Adrenal gland (tissue), 12 donors: ENCODE measurements around the gene ABCC10. TPM values are rescaled to one million over a fixed set of nuclear protein-coding genes. Genes with fewer than 3 reads are reported as not detected.

Experiments
- DNase-seq, 7 donors: peaks; one replicate each; pipeline ENCODE4 v3.0.0-alpha.2; 2019 to 2020
- H3K27ac ChIP-seq, 5 donors: fragments of 200-600 bp; sonication (generic) in 4 of 5; 1 replicate in 3 of 5; 2 replicates in 2 of 5; pipeline versions ENCODE4 v1.5.1 to v1.8.0; 2016 to 2020; ENCODE audit warnings: mild to moderate bottlenecking in 1 of 5
- H3K27me3 ChIP-seq: fragments of 200-600 bp; 2 replicates; pipeline ENCODE4 v1.8.0; 2021
- H3K36me3 ChIP-seq, 2 donors: fragments of 200-600 bp; replicated peaks in 1 of 2; 1 replicate in 1 of 2; 2 replicates in 1 of 2; pipeline versions ENCODE4 v1.5.1 to v1.8.0; 2018 to 2022
- H3K4me1 ChIP-seq, 2 donors: fragments of 200-600 bp; replicated peaks in 1 of 2; 1 replicate in 1 of 2; 2 replicates in 1 of 2; pipeline versions ENCODE4 v1.5.1 to v1.8.0; 2018 to 2021
- H3K4me3 ChIP-seq, 4 donors: fragments of 200-600 bp; sonication (generic) in 3 of 4; one replicate each; pipeline ENCODE4 v1.5.1; 2016 to 2018
- H3K9me3 ChIP-seq, 3 donors: fragments of 200-600 bp; sonication (generic) in 1 of 3; replicated peaks in 1 of 3; 1 replicate in 2 of 3; 2 replicates in 1 of 3; pipeline versions ENCODE4 v1.5.1 to v1.8.0; 2016 to 2021
- POLR2A ChIP-seq, 2 donors: fragments of 450-650 bp; IDR thresholded peaks; one replicate each; pipeline ENCODE4 v1.6.1; 2017; ENCODE audit warnings: antibody characterized with exemption in 2 of 2, mild to moderate bottlenecking in 2 of 2, moderate library complexity in 1 of 2
- WGBS, 4 donors: extraction: QIAGEN DNeasy Blood & Tissue Kit in 2 of 4; methylation state at CpG; one replicate each; pipeline versions ENCODE4 v1.1.5 to v1.1.7; 2013 to 2017; 5-methylcytosine and 5-hydroxymethylcytosine counted together
- intact Hi-C, 2 donors: fragments of 100-400 bp; cut with DNase I; formaldehyde crosslinking; loops; one replicate each; pipeline versions ENCODE4 v1.14.1 to v1.15.0; 2022 to 2023
- polyA plus RNA-seq, 3 donors: library from polyadenylated mRNA; stranded (reverse); fragments of 200-250 nt in 2 of 3; fragments of 350-450 nt in 1 of 3; fragmentation: Illumina TruSeq in 1 of 3; extraction: RNeasy Lipid Tissue Mini Kit (QIAGEN cat#74804) in 1 of 3; gene quantifications; one replicate each; pipeline ENCODE4 v1.2.3, GENCODE V29; 2013 to 2014
- total RNA-seq, 9 donors: library from RNA; depleted of rRNA in 4 of 9; stranded (reverse); fragments of >200 nt in 4 of 9; fragments of 120-200 nt in 1 of 9; fragmentation: NEBNext Ultra II Directional in 1 of 9; extraction: Animal tissue kit (Norgen Biotek cat#: 25700) in 1 of 9; gene quantifications; one replicate each; pipeline versions ENCODE4 v1.1.0 to v1.2.4, GENCODE V29; 2013 to 2023
- TF ChIP-seq, protein P1 (sequence below), 6 experiments: fragments of 450-650 bp in 4 of 6; fragments of 200-600 bp in 2 of 6; sonication (generic) in 1 of 6; IDR thresholded peaks; 1 replicate in 5 of 6; 2 replicates in 1 of 6; pipeline versions ENCODE4 v1.5.1 to v1.8.0; 2016 to 2021; ENCODE audit warnings: antibody characterized with exemption in 6 of 6, mild to moderate bottlenecking in 2 of 6, moderate library complexity in 1 of 6
- donor health status: healthy with polysubstance abuse.
- donor health status: Bipolar disorder and iron deficiency.
- donor health status: DM: yes; HTN: yes; CAD: no.
- donor health status: DM: no; HTN: no; CAD: no.
- donor health status: DM: no; HTN: no; CAD: no.
- donor health status: DM: yes; HTN: yes; CAD: no.

The ABCC10 gene
- total and polyA plus RNA-seq, 12 donors: 8.5 to 123 (median 25.6) TPM

DNA sequence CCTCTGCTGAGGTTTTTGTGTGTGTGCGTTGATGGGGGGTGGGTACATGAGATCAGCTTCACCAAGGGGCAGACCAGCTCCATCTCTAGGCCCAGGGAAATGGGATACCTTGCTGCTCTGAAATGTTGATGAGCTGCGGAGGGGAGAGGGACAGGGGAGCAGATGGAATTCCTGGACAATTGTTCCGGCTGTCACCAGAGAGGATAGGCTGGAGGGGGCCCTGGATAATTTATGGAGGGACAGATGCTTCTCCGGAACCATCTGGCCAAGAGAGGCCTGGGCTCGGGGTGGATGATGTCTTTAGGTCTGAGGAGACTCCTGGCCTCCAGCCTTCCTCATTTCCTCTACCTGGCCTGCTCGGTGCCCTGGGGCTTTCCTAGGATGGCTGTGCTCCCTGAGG is 48.2 kb downstream of the ABCC10 start:
- intact Hi-C loops: no loop called here
- no peak for TF ChIP-seq POLR2A (IDR thresholded peaks at IDR 0.05)
- TF ChIP-seq, protein P1, sequence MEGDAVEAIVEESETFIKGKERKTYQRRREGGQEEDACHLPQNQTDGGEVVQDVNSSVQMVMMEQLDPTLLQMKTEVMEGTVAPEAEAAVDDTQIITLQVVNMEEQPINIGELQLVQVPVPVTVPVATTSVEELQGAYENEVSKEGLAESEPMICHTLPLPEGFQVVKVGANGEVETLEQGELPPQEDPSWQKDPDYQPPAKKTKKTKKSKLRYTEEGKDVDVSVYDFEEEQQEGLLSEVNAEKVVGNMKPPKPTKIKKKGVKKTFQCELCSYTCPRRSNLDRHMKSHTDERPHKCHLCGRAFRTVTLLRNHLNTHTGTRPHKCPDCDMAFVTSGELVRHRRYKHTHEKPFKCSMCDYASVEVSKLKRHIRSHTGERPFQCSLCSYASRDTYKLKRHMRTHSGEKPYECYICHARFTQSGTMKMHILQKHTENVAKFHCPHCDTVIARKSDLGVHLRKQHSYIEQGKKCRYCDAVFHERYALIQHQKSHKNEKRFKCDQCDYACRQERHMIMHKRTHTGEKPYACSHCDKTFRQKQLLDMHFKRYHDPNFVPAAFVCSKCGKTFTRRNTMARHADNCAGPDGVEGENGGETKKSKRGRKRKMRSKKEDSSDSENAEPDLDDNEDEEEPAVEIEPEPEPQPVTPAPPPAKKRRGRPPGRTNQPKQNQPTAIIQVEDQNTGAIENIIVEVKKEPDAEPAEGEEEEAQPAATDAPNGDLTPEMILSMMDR (IDR thresholded peaks at IDR 0.05): no peak
- H3K9me3 ChIP-seq: no peaks in the 10 kb centered on the region
- H3K27me3 ChIP-seq: no peaks in the 10 kb centered on the region
- H3K36me3 ChIP-seq: no peaks in the 10 kb centered on the region
- H3K27ac ChIP-seq: no peak overlapping the region
- H3K4me1 ChIP-seq: peaks cover 7 to 22% of the 10 kb centered on the region in 2 donors
- no peak for DNase-seq
- no peak overlapping the region for H3K4me3 ChIP-seq
- WGBS, 4 donors: 68 to 80% (median 77%) methylated on average over 6 of the region's 6 CpGs

DNA sequence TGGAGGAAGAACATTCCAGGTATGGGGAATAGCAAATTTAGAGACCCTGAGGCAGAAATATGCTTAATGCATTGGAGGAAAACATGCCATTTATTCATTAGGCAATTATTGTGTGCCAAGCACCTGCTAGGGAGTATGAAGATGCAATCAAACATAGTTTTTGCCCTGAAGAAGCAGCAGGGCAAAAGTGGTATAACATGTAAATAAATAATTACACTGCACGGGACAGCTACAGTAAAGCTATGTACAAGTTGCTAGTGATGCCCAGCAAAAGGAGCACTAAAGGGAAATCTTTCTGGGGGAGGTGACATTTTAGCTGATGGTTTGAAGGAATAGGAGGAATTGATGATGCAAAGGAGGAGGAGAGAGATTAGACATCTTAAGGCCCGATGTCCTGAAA is 49.4 kb downstream of the ABCC10 start:
- Histone ChIP-seq H3K9me3 (no peaks in the 10 kb centered on the region), H3K36me3 (no peaks in the 10 kb centered on the region), H3K27ac (peak overlapping the region in 3 of 5 donors; percentile 21 to 86 (median 54)), H3K4me3 (peak overlapping the region in 1 of 4 donors; percentile 92), H3K4me1 (peaks cover 11 to 34% of the 10 kb centered on the region in 2 donors), H3K27me3 (no peaks in the 10 kb centered on the region)
- intact Hi-C loops: no loop called here
- DNase-seq: no peak
- WGBS, 4 donors: 17 to 22% (median 18%) methylated on average over 2 of the region's 2 CpGs
- TF ChIP-seq, protein P1 (IDR thresholded peaks at IDR 0.05): no peak
- no peak for TF ChIP-seq POLR2A (IDR thresholded peaks at IDR 0.05)

DNA sequence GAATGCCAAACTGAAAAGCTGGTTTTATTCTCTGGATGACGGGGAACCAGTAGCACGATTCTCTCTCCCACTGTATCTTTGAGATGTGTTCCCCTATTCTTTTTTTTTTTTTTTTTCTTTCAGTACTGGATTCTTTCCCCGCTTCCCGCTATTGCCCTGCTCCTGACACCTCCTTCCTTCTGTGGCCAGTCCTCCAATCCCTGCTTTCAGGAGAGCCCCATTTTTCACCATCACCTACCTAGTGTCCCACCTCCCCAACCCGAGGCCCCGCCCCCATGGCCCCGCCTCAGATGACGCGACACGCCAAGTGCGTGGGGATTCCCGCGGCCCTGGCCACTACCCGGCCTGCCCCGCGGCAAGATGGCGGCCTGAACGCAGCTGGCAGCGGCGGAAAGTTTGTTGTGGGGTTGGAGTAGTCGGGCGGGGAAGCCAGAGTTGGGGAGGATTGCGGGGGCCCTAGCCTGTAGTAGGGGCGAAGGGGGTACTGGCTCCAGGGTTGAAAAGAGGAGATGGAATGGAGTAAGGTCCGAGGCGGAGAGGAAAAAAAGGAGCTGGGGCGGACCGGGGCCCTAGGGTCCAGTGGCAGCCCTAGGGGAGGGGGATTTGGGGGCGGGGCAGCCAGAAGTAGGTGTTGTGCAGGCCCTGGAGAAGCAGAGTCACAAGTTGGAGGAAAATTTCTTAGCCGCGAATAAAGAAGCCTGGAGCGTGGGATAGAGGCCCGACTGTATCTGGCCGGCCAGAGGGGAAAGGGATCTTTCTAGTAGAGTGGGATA is 50.1 kb downstream of the ABCC10 start, which contains the start of gene TJAP1:
Gene TJAP1 (plus strand): TSS at position 336 of the 773 bp plus-strand sequence. CDS start 21,432 bp downstream, outside the sequence.
- intact Hi-C loops: no loop called here
- no peaks in the 10 kb centered on the region for H3K9me3 ChIP-seq
- peak within 1 kb of the TSS in 4 of 5 donors; percentile 56 to 86 (median 82) for H3K27ac ChIP-seq
- H3K27me3 ChIP-seq: no peaks in the 10 kb centered on the region
- TF ChIP-seq, protein P1 (IDR thresholded peaks at IDR 0.05): no peak
- TF ChIP-seq POLR2A (IDR thresholded peaks at IDR 0.05): peak; percentile 73 to 78
- no peaks in the 10 kb centered on the region for H3K36me3 ChIP-seq
- peak; percentile 89 to 97 (median 95) for DNase-seq
- 1% methylated on average over 22 to 34 of the region's 34 CpGs for WGBS, 4 donors
- peaks cover 11 to 36% of the 10 kb centered on the region in 2 donors for H3K4me1 ChIP-seq
- H3K4me3 ChIP-seq: peak within 1 kb of the TSS; percentile 18 to 92 (median 72)

DNA sequence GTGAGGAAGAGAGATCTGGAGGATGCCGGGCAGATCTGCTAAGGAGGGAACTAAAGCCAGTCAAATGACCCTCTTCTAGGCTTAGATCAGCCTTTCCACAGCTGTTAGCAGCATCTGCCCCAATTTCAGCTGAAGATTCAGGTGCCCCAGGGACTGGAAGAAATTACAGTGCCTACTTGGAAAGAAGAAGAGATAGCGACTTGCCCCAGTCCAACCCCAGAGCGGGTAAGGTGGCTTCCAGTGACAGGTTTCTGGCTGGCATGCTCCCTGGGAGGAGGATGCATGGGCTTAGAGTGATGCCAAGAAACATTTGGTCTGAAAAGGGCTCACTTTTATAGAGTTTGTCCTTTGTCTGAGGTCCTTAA is 50.6 kb downstream of the ABCC10 start:
- Histone ChIP-seq H3K36me3 (no peaks in the 10 kb centered on the region), H3K4me1 (peaks cover 11 to 36% of the 10 kb centered on the region in 2 donors), H3K9me3 (no peaks in the 10 kb centered on the region), H3K4me3 (peak overlapping the region; percentile 18 to 92 (median 72)), H3K27ac (peak overlapping the region in 4 of 5 donors; percentile 56 to 86 (median 82)), H3K27me3 (no peaks in the 10 kb centered on the region)
- WGBS, 4 donors: 15 to 17% (median 17%) methylated on average over 3 of the region's 3 CpGs
- TF ChIP-seq, protein P1 (IDR thresholded peaks at IDR 0.05): no peak
- no peak for TF ChIP-seq POLR2A (IDR thresholded peaks at IDR 0.05)
- DNase-seq: no peak
- intact Hi-C loops: no loop called here
